Measurements from ENCODE around the gene GRAP.
"Not testable (repeated sequence)": the region's sequence is repeated elsewhere in the genome, so short reads cannot be mapped to it uniquely, and the experiment has no call there.

Gene GRAP

GRCh38 chr17:19062009-19062717 is 15.4 kb upstream of the GRAP start:
- H3K9me3 ChIP-seq; H3K27me3 ChIP-seq; H3K27ac ChIP-seq; H3K4me1 ChIP-seq (ENCODE audit: control insufficient read depth in 1 of 2, insufficient read depth in 1 of 2, low read depth in 1 of 2, low read length in 1 of 2); H3K4me3 ChIP-seq (ENCODE audit: low read depth in 1 of 2, low read length in 1 of 2); H3K36me3 ChIP-seq: not testable (repeated sequence)

GRCh38 chr17:19055447-19055846 is 8.7 kb upstream of the GRAP start:
- not testable (repeated sequence) for H3K36me3 ChIP-seq; H3K4me3 ChIP-seq (ENCODE audit: low read depth in 1 of 2, low read length in 1 of 2); H3K4me1 ChIP-seq (ENCODE audit: control insufficient read depth in 1 of 2, insufficient read depth in 1 of 2, low read depth in 1 of 2, low read length in 1 of 2); H3K27me3 ChIP-seq; H3K27ac ChIP-seq; H3K9me3 ChIP-seq

DNA sequence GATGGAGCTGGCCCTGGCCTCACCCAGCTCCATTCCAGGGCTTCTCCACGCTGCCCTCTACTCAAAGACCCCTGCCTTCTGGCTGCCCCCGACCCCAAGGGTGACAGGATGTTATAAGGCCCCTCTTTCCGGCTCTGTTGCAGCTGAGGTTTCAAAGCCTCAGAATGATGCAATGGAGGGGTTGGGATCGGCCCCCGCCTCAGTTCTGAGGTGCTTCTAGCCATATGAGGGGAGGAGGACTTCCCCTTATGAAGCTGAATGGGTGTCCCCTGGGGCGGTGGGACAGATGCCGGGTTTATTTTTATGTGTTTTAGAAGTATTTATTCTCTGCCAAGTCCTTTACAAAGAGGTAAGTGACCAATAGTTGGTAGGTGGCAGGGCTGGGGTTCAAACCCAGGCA is 2.1 kb upstream of the GRAP start:
- not testable (repeated sequence) for H3K27me3 ChIP-seq; H3K4me1 ChIP-seq (ENCODE audit: control insufficient read depth in 1 of 2, insufficient read depth in 1 of 2, low read depth in 1 of 2, low read length in 1 of 2); H3K4me3 ChIP-seq (ENCODE audit: low read depth in 1 of 2, low read length in 1 of 2); H3K9me3 ChIP-seq; H3K36me3 ChIP-seq; H3K27ac ChIP-seq

GRCh38 chr17:19047510-19047909 is 753 bp upstream of the GRAP start:
- not testable (repeated sequence) for H3K36me3 ChIP-seq; H3K27me3 ChIP-seq; H3K4me3 ChIP-seq (ENCODE audit: low read depth in 1 of 2, low read length in 1 of 2); H3K27ac ChIP-seq; H3K4me1 ChIP-seq (ENCODE audit: control insufficient read depth in 1 of 2, insufficient read depth in 1 of 2, low read depth in 1 of 2, low read length in 1 of 2); H3K9me3 ChIP-seq

GRCh38 chr17:19044643-19045042 is 2.1 kb downstream of the GRAP start:
- not testable (repeated sequence) for H3K27ac ChIP-seq; H3K4me3 ChIP-seq (ENCODE audit: low read depth in 1 of 2, low read length in 1 of 2); H3K4me1 ChIP-seq (ENCODE audit: control insufficient read depth in 1 of 2, insufficient read depth in 1 of 2, low read depth in 1 of 2, low read length in 1 of 2); H3K36me3 ChIP-seq; H3K9me3 ChIP-seq; H3K27me3 ChIP-seq

- not testable (repeated sequence) for H3K36me3 ChIP-seq; H3K4me1 ChIP-seq (ENCODE audit: control insufficient read depth in 1 of 2, insufficient read depth in 1 of 2, low read depth in 1 of 2, low read length in 1 of 2); H3K27ac ChIP-seq
These were observed 3.7 kb downstream of the GRAP start for GRCh38 chr17:19043032-19043431.

GRCh38 chr17:19042369-19042768 is 4.4 kb downstream of the GRAP start:
- H3K4me3 ChIP-seq (ENCODE audit: low read depth in 1 of 2, low read length in 1 of 2); H3K36me3 ChIP-seq; H3K27ac ChIP-seq; H3K4me1 ChIP-seq (ENCODE audit: control insufficient read depth in 1 of 2, insufficient read depth in 1 of 2, low read depth in 1 of 2, low read length in 1 of 2); H3K27me3 ChIP-seq; H3K9me3 ChIP-seq: not testable (repeated sequence)

More at GRCh38 chr17:19043032-19043431, 3.7 kb downstream of the GRAP start:
- not testable (repeated sequence) for H3K27me3 ChIP-seq; H3K9me3 ChIP-seq; H3K4me3 ChIP-seq (ENCODE audit: low read depth in 1 of 2, low read length in 1 of 2)

DNA sequence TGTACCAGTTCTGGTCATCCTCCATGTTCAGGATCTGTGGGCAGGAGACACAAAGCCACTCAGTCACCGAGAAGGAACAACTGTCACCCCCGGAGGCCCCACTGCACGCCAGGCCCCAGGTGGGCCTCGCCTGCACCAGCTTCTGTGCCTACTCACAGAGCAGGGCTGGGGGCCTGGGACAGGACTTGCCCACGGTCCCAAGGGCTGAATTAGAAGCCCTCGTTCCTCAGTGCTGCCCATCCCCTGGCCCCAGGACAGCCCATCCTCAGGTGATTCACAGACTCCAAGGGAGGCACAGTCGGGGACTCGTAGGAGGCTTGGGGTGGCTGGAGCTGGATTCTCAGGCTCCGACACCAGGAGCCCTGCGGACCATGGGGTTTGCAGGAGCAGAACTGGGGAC is 4.9 kb downstream of the GRAP start:
- H3K36me3 ChIP-seq; H3K27ac ChIP-seq; H3K27me3 ChIP-seq; H3K9me3 ChIP-seq; H3K4me3 ChIP-seq (ENCODE audit: low read depth in 1 of 2, low read length in 1 of 2); H3K4me1 ChIP-seq (ENCODE audit: control insufficient read depth in 1 of 2, insufficient read depth in 1 of 2, low read depth in 1 of 2, low read length in 1 of 2): not testable (repeated sequence)

GRCh38 chr17:19040350-19040749 is 6.4 kb downstream of the GRAP start:
- H3K27ac ChIP-seq; H3K4me1 ChIP-seq (ENCODE audit: control insufficient read depth in 1 of 2, insufficient read depth in 1 of 2, low read depth in 1 of 2, low read length in 1 of 2); H3K4me3 ChIP-seq (ENCODE audit: low read depth in 1 of 2, low read length in 1 of 2); H3K36me3 ChIP-seq; H3K27me3 ChIP-seq; H3K9me3 ChIP-seq: not testable (repeated sequence)

DNA sequence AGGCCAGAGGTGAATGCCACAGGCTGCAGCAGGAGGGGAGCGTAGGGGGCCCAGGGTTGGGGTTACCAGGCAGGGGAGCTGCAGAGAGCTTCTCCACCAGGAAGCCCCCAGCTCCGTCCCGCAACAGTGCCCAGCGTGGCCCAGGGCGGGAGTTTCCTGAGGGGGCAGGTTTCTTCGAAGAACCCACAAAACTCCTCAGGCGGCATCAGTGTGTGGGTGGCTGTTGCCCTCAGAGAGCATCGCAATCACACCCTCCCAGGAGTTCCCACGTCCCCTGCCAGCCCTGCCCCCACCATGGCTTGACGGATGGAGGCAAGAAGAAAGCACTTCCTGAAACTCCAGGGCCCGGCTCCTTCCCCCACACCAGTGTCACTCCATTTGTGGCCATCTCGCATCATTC is 8.0 kb downstream of the GRAP start:
- not testable (repeated sequence) for H3K4me3 ChIP-seq (ENCODE audit: low read depth in 1 of 2, low read length in 1 of 2); H3K9me3 ChIP-seq; H3K27ac ChIP-seq; H3K4me1 ChIP-seq (ENCODE audit: control insufficient read depth in 1 of 2, insufficient read depth in 1 of 2, low read depth in 1 of 2, low read length in 1 of 2); H3K27me3 ChIP-seq; H3K36me3 ChIP-seq

DNA sequence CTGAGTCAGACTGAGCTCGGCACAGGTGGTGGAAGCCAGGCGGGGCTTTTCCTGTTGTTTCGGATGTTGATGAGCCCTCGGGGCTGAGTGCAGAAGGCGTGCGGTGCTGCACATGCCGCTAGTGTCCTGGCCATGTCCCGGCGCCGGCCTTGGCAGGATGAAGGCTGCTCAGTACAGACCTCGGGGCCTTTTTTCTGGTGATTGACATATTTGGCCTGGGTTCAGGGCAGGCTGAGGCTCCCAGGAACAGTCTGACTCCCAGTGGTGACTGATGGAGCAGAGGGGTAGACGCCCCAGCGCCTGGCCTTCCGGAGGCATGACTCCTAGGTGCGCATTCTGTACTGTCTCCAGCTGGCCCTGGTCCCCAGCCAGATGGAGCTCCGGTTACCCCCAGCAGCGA is 8.8 kb downstream of the GRAP start:
- not testable (repeated sequence) for H3K36me3 ChIP-seq; H3K27ac ChIP-seq; H3K27me3 ChIP-seq; H3K9me3 ChIP-seq; H3K4me1 ChIP-seq (ENCODE audit: control insufficient read depth in 1 of 2, insufficient read depth in 1 of 2, low read depth in 1 of 2, low read length in 1 of 2); H3K4me3 ChIP-seq (ENCODE audit: low read depth in 1 of 2, low read length in 1 of 2)

GRCh38 chr17:19037547-19037946 is 9.2 kb downstream of the GRAP start:
- H3K27me3 ChIP-seq; H3K27ac ChIP-seq; H3K4me3 ChIP-seq (ENCODE audit: low read depth in 1 of 2, low read length in 1 of 2); H3K4me1 ChIP-seq (ENCODE audit: control insufficient read depth in 1 of 2, insufficient read depth in 1 of 2, low read depth in 1 of 2, low read length in 1 of 2); H3K9me3 ChIP-seq; H3K36me3 ChIP-seq: not testable (repeated sequence)

GRCh38 chr17:19036186-19036585 is 10.6 kb downstream of the GRAP start:
- not testable (repeated sequence) for H3K4me3 ChIP-seq (ENCODE audit: low read depth in 1 of 2, low read length in 1 of 2); H3K9me3 ChIP-seq; H3K27me3 ChIP-seq; H3K4me1 ChIP-seq (ENCODE audit: control insufficient read depth in 1 of 2, insufficient read depth in 1 of 2, low read depth in 1 of 2, low read length in 1 of 2); H3K36me3 ChIP-seq; H3K27ac ChIP-seq

- H3K4me1 ChIP-seq (ENCODE audit: control insufficient read depth in 1 of 2, insufficient read depth in 1 of 2, low read depth in 1 of 2, low read length in 1 of 2); H3K9me3 ChIP-seq; H3K36me3 ChIP-seq; H3K4me3 ChIP-seq (ENCODE audit: low read depth in 1 of 2, low read length in 1 of 2); H3K27me3 ChIP-seq; H3K27ac ChIP-seq: not testable (repeated sequence)
These were observed 14.3 kb downstream of the GRAP start for GRCh38 chr17:19032377-19032988.
